ENCODE data around the gene ALS2. TPM values are rescaled to one million over a fixed set of nuclear protein-coding genes. Genes with fewer than 3 reads are reported as not detected.

The ALS2 gene
- total RNA-seq, 1 experiment from 2014 or later, result 56.1 TPM

- no peak for DNase-seq (ENCODE audit: low spot score)
- Histone ChIP-seq H3K4me3 (ENCODE audit: low read depth, low read length, poor library complexity, severe bottlenecking) (no peak overlapping the region), H3K27me3 (replicated peaks; ENCODE audit: insufficient read depth, low read depth, low read length, poor library complexity) (no peaks in the 10 kb centered on the region), H3K9me3 (ENCODE audit: low read depth, low read length, poor library complexity, severe bottlenecking) (no peaks in the 10 kb centered on the region), H3K27ac (ENCODE audit: low read depth, low read length, poor library complexity, severe bottlenecking) (no peak overlapping the region), H3K4me1 (ENCODE audit: insufficient read depth, low read length, poor library complexity, severe bottlenecking) (peaks cover 11% of the 10 kb centered on the region), H3K36me3 (ENCODE audit: insufficient read depth, low read length, poor library complexity, severe bottlenecking) (no peaks in the 10 kb centered on the region)
- ChIA-PET CTCF (no interaction called here), POLR2A (ENCODE audit: low non-redundant PET) (no interaction called here)
- BruUV-seq (replicated peaks), result no TSS peak
- no peak for TF ChIP-seq EZH2 (IDR thresholded peaks at IDR 0.05; ENCODE audit: borderline replicate concordance, low read depth, low read length, poor library complexity, severe bottlenecking)
- no peak for TF ChIP-seq CTCF (conservative IDR thresholded peaks at IDR 0.05; ENCODE audit: low read depth, low read length)
- intact Hi-C loops (cut with micrococcal nuclease; ENCODE audit: unreplicated experiment), result loop anchor here (2.0 to 5.0 kb wide), 5 partner anchors 40 to 381 kb away; no protein-coding TSS in a partner anchor
Observed at GRCh38 chr2:201797175-201797840, 16.6 kb upstream of the ALS2 start.

GRCh38 chr2:201796478-201796865 lies 15.7 kb upstream of the ALS2 start:
- Histone ChIP-seq H3K9me3 (ENCODE audit: low read depth, low read length, poor library complexity, severe bottlenecking) (no peaks in the 10 kb centered on the region), H3K27ac (ENCODE audit: low read depth, low read length, poor library complexity, severe bottlenecking) (no peak overlapping the region), H3K36me3 (ENCODE audit: insufficient read depth, low read length, poor library complexity, severe bottlenecking) (no peaks in the 10 kb centered on the region), H3K4me1 (ENCODE audit: insufficient read depth, low read length, poor library complexity, severe bottlenecking) (peaks cover 11% of the 10 kb centered on the region), H3K27me3 (replicated peaks; ENCODE audit: insufficient read depth, low read depth, low read length, poor library complexity) (no peaks in the 10 kb centered on the region), H3K4me3 (ENCODE audit: low read depth, low read length, poor library complexity, severe bottlenecking) (no peak overlapping the region)
- BruUV-seq (replicated peaks), result no TSS peak
- intact Hi-C loops (cut with micrococcal nuclease; ENCODE audit: unreplicated experiment), result loop anchor here (2.0 to 5.0 kb wide), 5 partner anchors 41 to 382 kb away; no protein-coding TSS in a partner anchor
- ChIA-PET CTCF (no interaction called here), POLR2A (ENCODE audit: low non-redundant PET) (no interaction called here)
- no peak for DNase-seq (ENCODE audit: low spot score)
- TF ChIP-seq CTCF (conservative IDR thresholded peaks at IDR 0.05; ENCODE audit: low read depth, low read length) (no peak), EZH2 (IDR thresholded peaks at IDR 0.05; ENCODE audit: borderline replicate concordance, low read depth, low read length, poor library complexity, severe bottlenecking) (no peak)

- POLR2A ChIA-PET (ENCODE audit: low non-redundant PET), result no interaction called here
- DNase-seq (ENCODE audit: low spot score), result peak; percentile 73
- H3K27me3 ChIP-seq (replicated peaks; ENCODE audit: insufficient read depth, low read depth, low read length, poor library complexity), result no peaks in the 10 kb centered on the region
- peak; percentile 82 for TF ChIP-seq CTCF (conservative IDR thresholded peaks at IDR 0.05; ENCODE audit: low read depth, low read length)
- no peak for TF ChIP-seq EZH2 (IDR thresholded peaks at IDR 0.05; ENCODE audit: borderline replicate concordance, low read depth, low read length, poor library complexity, severe bottlenecking)
- peaks cover 11% of the 10 kb centered on the region for H3K4me1 ChIP-seq (ENCODE audit: insufficient read depth, low read length, poor library complexity, severe bottlenecking)
- BruUV-seq (replicated peaks), result no TSS peak
- no peak overlapping the region for H3K27ac ChIP-seq (ENCODE audit: low read depth, low read length, poor library complexity, severe bottlenecking)
- no peak overlapping the region for H3K4me3 ChIP-seq (ENCODE audit: low read depth, low read length, poor library complexity, severe bottlenecking)
- intact Hi-C loops (cut with micrococcal nuclease; ENCODE audit: unreplicated experiment), result loop anchor here (2.0 to 5.0 kb wide), 5 partner anchors 41 to 383 kb away; no protein-coding TSS in a partner anchor
- H3K9me3 ChIP-seq (ENCODE audit: low read depth, low read length, poor library complexity, severe bottlenecking), result no peaks in the 10 kb centered on the region
- H3K36me3 ChIP-seq (ENCODE audit: insufficient read depth, low read length, poor library complexity, severe bottlenecking), result no peaks in the 10 kb centered on the region
- CTCF ChIA-PET, result no interaction called here
Observed at GRCh38 chr2:201795607-201796477, 15.1 kb upstream of the ALS2 start.

All from A673 (cell line).